Common myeloid progenitor, CD34-positive (primary cell): ENCODE data around the gene MIA2.

Experiments used
- CTCF ChIA-PET: fragments of 350-600 bp; sonication (Branson Sonifier 250); formaldehyde crosslinking; loops from one replicate; lab custom pipeline; 2021; ENCODE audit warnings: antibody characterized with exemption; lab: Charles Lee
- POLR2A ChIA-PET: fragments of 350-600 bp; sonication (Branson Sonifier 250); formaldehyde crosslinking; loops from one replicate; lab custom pipeline; 2021; ENCODE audit warnings: antibody characterized with exemption; lab: Charles Lee
- DNase-seq, 3 donors: peaks; one replicate each; pipeline versions ENCODE4 v3.0.0 to v3.0.0-alpha.2; 2013
- H3K27ac ChIP-seq, 2 experiments: 1 replicate in 1 of 2; 2 replicates in 1 of 2; pipeline ENCODE4 v1.7.0; 2013; ENCODE audit warnings: inconsistent platforms in 2 of 2, low read length in 2 of 2, mild to moderate bottlenecking in 2 of 2, low read depth in 1 of 2, moderate library complexity in 1 of 2; ENCODE audit not compliant: severe bottlenecking in 2 of 2, insufficient read depth in 1 of 2, poor library complexity in 1 of 2
- H3K27me3 ChIP-seq, 5 experiments: replicated peaks in 2 of 5; 1 replicate in 3 of 5; 2 replicates in 2 of 5; pipeline versions ENCODE4 v1.6.1 to v1.7.0; 2013; ENCODE audit warnings: low read length in 4 of 5, mild to moderate bottlenecking in 2 of 5, moderate library complexity in 2 of 5, inconsistent platforms in 1 of 5; ENCODE audit not compliant: insufficient read depth in 5 of 5, control insufficient read depth in 4 of 5
- H3K36me3 ChIP-seq, 4 experiments: 1 replicate in 2 of 4; 2 replicates in 2 of 4; pipeline versions ENCODE4 v1.6.1 to v1.7.0; 2013; ENCODE audit warnings: low read length in 3 of 4, control low read depth in 1 of 4, mild to moderate bottlenecking in 1 of 4; ENCODE audit not compliant: control insufficient read depth in 4 of 4, insufficient read depth in 4 of 4
- H3K4me1 ChIP-seq, 4 experiments: 1 replicate in 3 of 4; 2 replicates in 1 of 4; pipeline versions ENCODE4 v1.6.1 to v1.7.1; 2013; ENCODE audit warnings: low read length in 3 of 4, mild to moderate bottlenecking in 3 of 4, control low read depth in 1 of 4, inconsistent platforms in 1 of 4, moderate library complexity in 1 of 4; ENCODE audit not compliant: control insufficient read depth in 4 of 4, insufficient read depth in 4 of 4; ENCODE audit errors: control extremely low read depth in 1 of 4
- H3K4me3 ChIP-seq, 7 experiments: 1 replicate in 4 of 7; 2 replicates in 3 of 7; pipeline versions ENCODE4 v1.5.1 to v1.7.0; 2013; ENCODE audit warnings: mild to moderate bottlenecking in 7 of 7, low read length in 6 of 7, moderate library complexity in 6 of 7, inconsistent platforms in 2 of 7, low read depth in 2 of 7, control low read depth in 1 of 7; ENCODE audit not compliant: insufficient read depth in 4 of 7, control insufficient read depth in 1 of 7; ENCODE audit errors: extremely low read depth in 1 of 7
- H3K9me3 ChIP-seq, 5 experiments: 1 replicate in 4 of 5; 2 replicates in 1 of 5; pipeline versions ENCODE4 v1.6.1 to v1.7.1; 2013; ENCODE audit warnings: low read length in 4 of 5, mild to moderate bottlenecking in 2 of 5, inconsistent platforms in 1 of 5, low read depth in 1 of 5, moderate library complexity in 1 of 5; ENCODE audit not compliant: control insufficient read depth in 4 of 5, insufficient read depth in 2 of 5; ENCODE audit errors: control extremely low read depth in 1 of 5
- WGBS: methylation state at CpG from one replicate; pipeline ENCODE4 v1.1.5; 2013; ENCODE audit not compliant: insufficient coverage; 5-methylcytosine and 5-hydroxymethylcytosine counted together

The MIA2 gene

GRCh38 chr14:39419272-39419671, 185.6 kb downstream of the MIA2 start:
- no peaks in the 10 kb centered on the region for H3K4me1 ChIP-seq
- no peak overlapping the region for H3K4me3 ChIP-seq
- DNase-seq, result no peak
- H3K9me3 ChIP-seq, result peaks cover 13 to 37% (median 15%) of the 10 kb centered on the region in 5 experiments
- ChIA-PET CTCF (no interaction called here), POLR2A (no interaction called here)
- no peaks in the 10 kb centered on the region for H3K27me3 ChIP-seq
- peaks cover 7 to 27% (median 7%) of the 10 kb centered on the region in 4 experiments for H3K36me3 ChIP-seq
- WGBS, result no CpG with 5 or more reads among the region's 1 CpG
- no peak overlapping the region for H3K27ac ChIP-seq

DNA sequence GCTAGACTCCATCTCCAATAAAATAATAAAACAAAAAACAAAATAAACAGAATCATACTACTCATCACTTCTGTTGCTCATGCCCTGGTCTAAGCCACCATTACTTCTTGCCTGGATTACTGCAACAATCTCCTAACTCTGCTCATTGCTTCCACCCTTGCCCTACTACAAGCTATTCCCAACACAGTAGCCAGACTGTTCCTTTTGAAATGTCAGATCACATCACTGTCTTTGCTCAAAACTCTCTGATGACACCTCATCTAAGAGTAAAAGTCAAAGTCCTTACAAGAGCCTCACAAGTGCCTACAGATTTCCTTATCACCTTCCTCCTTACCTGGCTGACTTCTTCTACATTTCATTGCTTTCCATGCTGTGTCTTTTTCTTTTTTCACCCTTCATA, 188.5 kb downstream of the MIA2 start:
- Histone ChIP-seq H3K36me3 (peaks cover under 1 to 16% (median 3%) of the 10 kb centered on the region in 4 experiments), H3K27ac (no peak overlapping the region), H3K4me3 (no peak overlapping the region), H3K27me3 (no peaks in the 10 kb centered on the region), H3K9me3 (peaks cover under 1 to 8% (median 1%) of the 10 kb centered on the region in 5 experiments), H3K4me1 (peaks cover 0 to 12% (median 7%) of the 10 kb centered on the region in 4 experiments)
- DNase-seq, result no peak
- ChIA-PET POLR2A (no interaction called here), CTCF (interaction anchor here (1.2 to 1.5 kb wide), 2 partner anchors 9 to 13 kb away, joined by 4 to 9 read pairs; no protein-coding TSS in a partner anchor)

GRCh38 chr14:39423793-39424192, 190.1 kb downstream of the MIA2 start:
- ChIA-PET POLR2A (interaction anchor here (1.8 kb wide), 1 partner anchor 8 kb away, joined by 4 read pairs; the partner anchor contains the start of gene FBXO33), CTCF (interaction anchor here (1.5 kb wide), 2 partner anchors 10 to 26 kb away, joined by 3 to 9 read pairs; no protein-coding TSS in a partner anchor)
- no peak overlapping the region for H3K27ac ChIP-seq
- peak in 1 of 3 donors; percentile 26 for DNase-seq
- peaks cover 0 to 16% (median 7%) of the 10 kb centered on the region in 4 experiments for H3K4me1 ChIP-seq
- H3K4me3 ChIP-seq, result no peak overlapping the region
- peaks cover 0 to 13% (median 4%) of the 10 kb centered on the region in 4 experiments for H3K36me3 ChIP-seq
- H3K9me3 ChIP-seq, result peaks cover 0 to 3% (median 0%) of the 10 kb centered on the region in 5 experiments
- no peaks in the 10 kb centered on the region for H3K27me3 ChIP-seq
- 67% methylated on average over 1 of the region's 3 CpGs for WGBS

GRCh38 chr14:39425947-39426346, 192.2 kb downstream of the MIA2 start:
- H3K27me3 ChIP-seq, result no peaks in the 10 kb centered on the region
- H3K9me3 ChIP-seq, result no peaks in the 10 kb centered on the region
- no peak for DNase-seq
- H3K27ac ChIP-seq, result no peak overlapping the region
- WGBS, result no CpG with 5 or more reads among the region's 3 CpGs
- peaks cover 0 to 4% (median 2%) of the 10 kb centered on the region in 4 experiments for H3K36me3 ChIP-seq
- no peak overlapping the region for H3K4me3 ChIP-seq
- ChIA-PET POLR2A (no interaction called here), CTCF (interaction anchor here (0.7 to 2.6 kb wide), 5 partner anchors 12 to 274 kb away, joined by 3 to 13 read pairs (median 3); no protein-coding TSS in a partner anchor)
- H3K4me1 ChIP-seq, result peaks cover 11 to 38% (median 27%) of the 10 kb centered on the region in 4 experiments

DNA sequence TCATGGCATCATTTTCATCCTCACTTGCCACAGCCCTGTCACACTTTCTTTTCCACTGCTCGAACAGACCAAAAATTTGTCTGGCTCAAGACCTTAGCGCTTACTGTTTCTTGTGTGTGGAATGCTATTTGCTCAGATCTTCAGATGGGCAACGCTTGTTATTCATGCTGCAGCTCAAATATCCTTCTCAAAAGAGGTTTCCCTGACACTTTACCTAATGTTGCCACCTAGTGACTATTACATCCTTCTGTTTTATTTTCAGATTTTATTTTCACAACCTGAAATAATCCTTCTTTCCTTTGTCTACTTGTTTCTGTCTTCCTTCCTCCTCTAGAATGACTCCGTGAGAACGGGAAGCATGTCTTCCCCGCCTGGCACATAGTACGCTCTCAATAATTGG, 192.9 kb downstream of the MIA2 start:
- Histone ChIP-seq H3K36me3 (peaks cover 0 to 2% (median 0%) of the 10 kb centered on the region in 4 experiments), H3K4me3 (peak overlapping the region in 1 of 7 experiments; percentile 19), H3K27ac (no peak overlapping the region), H3K4me1 (peaks cover 11 to 38% (median 31%) of the 10 kb centered on the region in 4 experiments), H3K9me3 (no peaks in the 10 kb centered on the region), H3K27me3 (no peaks in the 10 kb centered on the region)
- DNase-seq, result peak; percentile 31 to 63 (median 61)
- CTCF ChIA-PET, result interaction anchor here (0.7 to 2.6 kb wide), 5 partner anchors 12 to 275 kb away, joined by 3 to 13 read pairs (median 3); no protein-coding TSS in a partner anchor
- POLR2A ChIA-PET, result no interaction called here
- 47% methylated on average over 5 of the region's 7 CpGs for WGBS

- CTCF ChIA-PET, result interaction anchor here (1.5 kb wide), 1 partner anchor 197 kb away, joined by 4 read pairs; no protein-coding TSS in a partner anchor
Measured at GRCh38 chr14:39428118-39428517, 194.4 kb downstream of the MIA2 start.

More at GRCh38 chr14:39428118-39428517, 194.4 kb downstream of the MIA2 start:
- Histone ChIP-seq H3K36me3 (peaks cover 0 to 2% (median 0%) of the 10 kb centered on the region in 4 experiments), H3K4me3 (no peak overlapping the region), H3K27me3 (no peaks in the 10 kb centered on the region), H3K9me3 (no peaks in the 10 kb centered on the region), H3K27ac (no peak overlapping the region), H3K4me1 (peaks cover 14 to 43% (median 34%) of the 10 kb centered on the region in 4 experiments)
- POLR2A ChIA-PET, result no interaction called here
- DNase-seq, result no peak
- whole genome bisulfite sequencing, result 98% methylated on average over 7 of the region's 8 CpGs
